ENCODE measurements around the gene TTPAL. TPM values are rescaled to one million over a fixed set of nuclear protein-coding genes. Genes with fewer than 3 reads are reported as not detected.

TTPAL gene
- total and polyA plus RNA-seq, 9 of the 15 experiments (the other 6 are each of a cell fraction or from before 2014, with no cell fraction given): 1.1 to 7.0 (median 2.6) TPM

- H3K9me1 ChIP-seq (ENCODE audit: control insufficient read depth, insufficient read depth, low read length): no peaks in the 10 kb centered on the region
- no peak for DNase-seq (ENCODE audit: extremely low read depth in 1 of 4, low spot score in 3 of 4)
- H4K20me1 ChIP-seq (replicated peaks; ENCODE audit: control insufficient read depth, insufficient read depth, low read length): peaks cover 3% of the 10 kb centered on the region; the same call in 1 of the 2 replicates
- intact Hi-C loops (cut with micrococcal nuclease) (no loop called here), in situ Hi-C loops (cut with MboI) (no loop called here)
- under 1% methylated on average over 9 of the region's 12 CpGs for WGBS (ENCODE audit: insufficient coverage, low coverage, missing lambda C conversion rate)
- no peaks in the 10 kb centered on the region for H3K36me3 ChIP-seq (ENCODE audit: control insufficient read depth, insufficient read depth, low read length)
- no peaks in the 10 kb centered on the region for H3K9me3 ChIP-seq (replicated peaks; ENCODE audit: control insufficient read depth, insufficient read depth, low read depth, low read length)
- BruUV-seq (replicated peaks): no TSS peak
- H3K9ac ChIP-seq (ENCODE audit: insufficient read depth in 1 of 2, low read depth in 2 of 2, low read length in 2 of 2): no peak overlapping the region
- no peaks in the 10 kb centered on the region; a peak in 1 of 5 replicates for H3K4me1 ChIP-seq (replicated peaks in 1 of 2; ENCODE audit: control insufficient read depth in 2 of 2, insufficient read depth in 2 of 2, low read length in 2 of 2)
- peaks cover 27 to 40% of the 10 kb centered on the region in 2 experiments for H3K27me3 ChIP-seq (ENCODE audit: control insufficient read depth in 2 of 2, insufficient read depth in 2 of 2, low read length in 2 of 2)
- CTCF ChIA-PET (ENCODE audit: low intra/inter-chr PET ratio): no interaction called here
- TF ChIP-seq HIVEP1 (CRISPR knock-in tag; IDR thresholded peaks at IDR 0.05) (no peak), SPI1 (IDR thresholded peaks at IDR 0.05; ENCODE audit: borderline replicate concordance, low read depth, low read length) (peak; percentile 73; the same call in 1 of the 2 replicates)
- ATAC-seq: no peak
- no peak overlapping the region for H3K4me2 ChIP-seq (ENCODE audit: insufficient read depth, low read length)
- FAIRE-seq: no peak
- H3K4me3 ChIP-seq: no peak overlapping the region
- POLR2A ChIA-PET: interaction anchor here (0.6 to 1.2 kb wide), 2 partner anchors 28 to 52 kb away, joined by 3 read pairs; no protein-coding TSS in a partner anchor
- H3K27ac ChIP-seq (ENCODE audit: extremely low read depth, low read depth, low read length): no peak overlapping the region
- H3K79me2 ChIP-seq (ENCODE audit: control insufficient read depth, insufficient read depth, low read length): no peaks in the 10 kb centered on the region
- no peak overlapping the region for H2AFZ ChIP-seq (ENCODE audit: low read depth, low read length)
These were observed 39.9 kb upstream of the TTPAL start for GRCh38 chr20:44435630-44436335.

- no peak overlapping the region for H3K27ac ChIP-seq (ENCODE audit: extremely low read depth, low read depth, low read length)
- TF ChIP-seq ZNF347 (CRISPR knock-in tag; IDR thresholded peaks at IDR 0.05; ENCODE audit: low read depth) (no peak), TSHZ1 (CRISPR knock-in tag; IDR thresholded peaks at IDR 0.05) (no peak), ZKSCAN8 (CRISPR knock-in tag; IDR thresholded peaks at IDR 0.05) (no peak), ZBTB43 (CRISPR knock-in tag; IDR thresholded peaks at IDR 0.05) (no peak), RFX1 (IDR thresholded peaks at IDR 0.05) (no peak), SREBF2 (CRISPR knock-in tag; IDR thresholded peaks at IDR 0.05) (no peak), RBFOX2 (IDR thresholded peaks at IDR 0.05; ENCODE audit: low read depth, low read length) (no peak), NR3C1 (CRISPR knock-in tag; IDR thresholded peaks at IDR 0.05) (no peak), SRSF3 (IDR thresholded peaks at IDR 0.05; ENCODE audit: insufficient read depth, low read length) (no peak)
These were observed 39.3 kb upstream of the TTPAL start for GRCh38 chr20:44436393-44436792.

More at GRCh38 chr20:44436393-44436792, 39.3 kb upstream of the TTPAL start:
- in situ Hi-C loops (cut with MboI) (no loop called here), intact Hi-C loops (cut with micrococcal nuclease) (no loop called here)
- FAIRE-seq (no peak), ATAC-seq (peak; percentile 20; the same call in 1 of the 3 replicates), DNase-seq (ENCODE audit: extremely low read depth in 1 of 4, low spot score in 3 of 4) (no peak)
- 3% methylated on average over 12 of the region's 12 CpGs for WGBS (ENCODE audit: insufficient coverage, low coverage, missing lambda C conversion rate)
- no peaks in the 10 kb centered on the region for H3K9me1 ChIP-seq (ENCODE audit: control insufficient read depth, insufficient read depth, low read length)
- H4K20me1 ChIP-seq (replicated peaks; ENCODE audit: control insufficient read depth, insufficient read depth, low read length): peaks cover 3% of the 10 kb centered on the region; the same call in 1 of the 2 replicates
- H3K36me3 ChIP-seq (ENCODE audit: control insufficient read depth, insufficient read depth, low read length): no peaks in the 10 kb centered on the region
- no peaks in the 10 kb centered on the region; a peak in 1 of 5 replicates for H3K4me1 ChIP-seq (replicated peaks in 1 of 2; ENCODE audit: control insufficient read depth in 2 of 2, insufficient read depth in 2 of 2, low read length in 2 of 2)
- H3K9me3 ChIP-seq (replicated peaks; ENCODE audit: control insufficient read depth, insufficient read depth, low read depth, low read length): no peaks in the 10 kb centered on the region
- H3K9ac ChIP-seq (ENCODE audit: insufficient read depth in 1 of 2, low read depth in 2 of 2, low read length in 2 of 2): no peak overlapping the region
- POLR2A ChIA-PET: interaction anchor here (0.6 to 1.2 kb wide), 2 partner anchors 29 to 51 kb away, joined by 3 read pairs; no protein-coding TSS in a partner anchor
- H3K4me2 ChIP-seq (ENCODE audit: insufficient read depth, low read length): no peak overlapping the region
- no peak overlapping the region for H2AFZ ChIP-seq (ENCODE audit: low read depth, low read length)
- no peaks in the 10 kb centered on the region for H3K79me2 ChIP-seq (ENCODE audit: control insufficient read depth, insufficient read depth, low read length)
- peaks cover 27 to 37% of the 10 kb centered on the region in 2 experiments for H3K27me3 ChIP-seq (ENCODE audit: control insufficient read depth in 2 of 2, insufficient read depth in 2 of 2, low read length in 2 of 2)
- CTCF ChIA-PET (ENCODE audit: low intra/inter-chr PET ratio): no interaction called here
- no peak overlapping the region for H3K4me3 ChIP-seq
- BruUV-seq (replicated peaks): no TSS peak

Measured in K562 (cell line).